HG03039 (cell line): ENCODE results near the gene XAGE3.
"Not testable (repeated sequence)": the region's sequence is repeated elsewhere in the genome, so short reads cannot be mapped to it uniquely, and the experiment has no call there.

Source experiments
- ATAC-seq: cut with Tn5 transposase; IDR thresholded peaks from one replicate; pipeline ENCODE4 v1.9.1; 2021; ENCODE audit warnings: mild to moderate bottlenecking, moderate library complexity; ENCODE audit not compliant: unreplicated experiment

The XAGE3 gene

DNA sequence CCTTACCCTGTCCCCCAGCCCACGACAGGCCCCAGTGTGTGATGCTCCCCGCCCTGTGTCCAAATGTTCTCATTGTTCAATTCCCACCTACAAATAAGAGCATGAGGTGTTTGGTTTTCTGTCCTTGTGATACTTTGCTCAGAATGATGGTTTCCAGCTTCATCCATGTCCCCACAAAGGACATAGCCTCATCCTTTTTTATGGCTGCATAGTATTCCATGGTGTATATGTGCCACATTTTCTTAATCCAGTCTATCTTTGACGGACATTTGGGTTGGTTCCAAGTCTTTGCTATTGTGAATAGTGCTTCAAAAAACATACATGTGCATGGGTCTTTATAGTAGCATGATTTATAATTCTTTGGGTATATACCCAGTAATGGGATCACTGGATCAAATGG is 24.3 kb downstream of the XAGE3 start:
- not testable (repeated sequence) for ATAC-seq

DNA sequence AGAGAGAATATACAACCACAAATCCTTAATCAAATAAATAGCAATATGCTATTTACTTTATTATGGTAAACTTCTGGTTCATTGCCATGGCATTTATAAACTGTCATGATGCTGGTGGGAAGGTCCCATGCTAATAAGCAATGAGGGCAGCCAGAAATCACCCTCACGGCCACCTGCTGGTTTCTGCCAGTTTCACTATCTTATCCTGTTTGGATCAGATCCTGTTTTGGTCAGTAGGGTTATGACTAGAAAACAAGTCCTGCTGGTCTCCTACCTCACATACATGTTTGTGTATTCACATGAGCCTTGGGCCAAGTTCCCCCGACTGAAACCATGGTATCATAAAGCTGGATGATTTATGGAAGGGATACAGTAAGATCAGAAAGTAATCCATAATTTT is 28.7 kb downstream of the XAGE3 start:
- ATAC-seq = no peak

DNA sequence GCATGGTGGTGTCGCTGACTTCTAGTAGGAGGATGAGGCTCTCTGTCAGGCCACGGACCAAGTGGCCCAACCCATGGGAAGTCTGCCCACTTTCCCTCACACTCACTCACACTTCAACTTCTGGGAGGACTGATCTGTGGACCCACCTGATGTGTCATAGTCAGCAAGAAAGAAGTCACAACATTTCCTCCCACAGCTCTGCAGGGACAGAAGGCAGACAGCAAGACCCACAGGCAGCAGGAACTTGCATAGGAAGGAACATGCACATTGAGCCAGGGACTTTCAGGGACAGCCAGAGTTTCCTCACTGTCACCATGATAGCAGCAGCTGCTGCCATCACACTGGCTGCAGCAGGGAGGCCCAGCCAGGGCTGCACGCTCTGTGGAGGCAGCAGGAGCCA is 37.3 kb downstream of the XAGE3 start:
- no peak for ATAC-seq

DNA sequence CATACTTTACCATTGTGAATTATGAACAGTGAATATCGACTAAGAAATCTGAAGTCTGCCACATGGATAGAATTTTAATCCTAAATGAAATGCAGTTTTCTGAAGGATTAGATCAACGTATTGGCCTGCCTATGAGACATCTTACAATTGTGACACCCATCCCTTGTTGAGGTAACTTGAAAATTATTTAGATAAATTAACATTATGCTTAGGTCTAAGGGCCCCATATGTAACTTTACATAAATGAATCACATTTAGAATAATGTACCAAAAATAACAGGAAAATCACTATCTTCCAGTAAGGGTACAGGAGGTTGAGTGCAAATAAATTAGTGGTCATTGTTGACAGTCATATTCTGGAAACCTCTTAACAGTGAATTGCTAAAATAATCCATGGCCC is 43.3 kb downstream of the XAGE3 start:
- no peak for ATAC-seq

DNA sequence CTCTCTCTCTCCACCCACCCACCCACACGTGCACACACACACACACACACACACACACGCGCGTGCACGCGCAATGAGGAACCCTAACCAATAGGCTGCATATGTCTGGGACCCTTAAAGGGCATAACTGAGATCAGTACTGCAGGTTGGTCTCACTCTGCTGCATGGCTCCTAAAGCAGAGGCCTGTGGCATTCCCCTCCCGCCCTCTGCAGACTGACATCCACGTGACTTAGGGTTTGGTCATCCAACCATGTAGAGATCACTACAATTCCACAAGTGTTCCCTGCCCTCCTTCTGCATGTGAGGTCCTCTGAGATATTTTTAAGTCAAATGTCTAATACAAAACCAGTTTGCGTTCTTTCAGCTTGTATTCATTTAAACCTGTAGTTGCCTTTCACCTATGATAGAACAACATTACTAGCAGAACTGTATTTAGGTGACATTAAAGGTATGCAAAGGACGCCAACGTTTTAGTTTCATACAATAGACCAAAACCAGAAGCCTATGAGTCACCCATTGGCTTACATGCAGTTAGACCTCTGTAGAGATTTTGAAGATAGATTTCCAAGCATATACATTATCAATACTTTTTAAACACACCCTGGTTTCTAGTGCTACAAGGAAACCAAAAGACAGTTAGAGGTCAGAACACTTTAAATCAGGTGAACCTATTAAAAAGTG is 46.7 kb downstream of the XAGE3 start:
- no peak for ATAC-seq

DNA sequence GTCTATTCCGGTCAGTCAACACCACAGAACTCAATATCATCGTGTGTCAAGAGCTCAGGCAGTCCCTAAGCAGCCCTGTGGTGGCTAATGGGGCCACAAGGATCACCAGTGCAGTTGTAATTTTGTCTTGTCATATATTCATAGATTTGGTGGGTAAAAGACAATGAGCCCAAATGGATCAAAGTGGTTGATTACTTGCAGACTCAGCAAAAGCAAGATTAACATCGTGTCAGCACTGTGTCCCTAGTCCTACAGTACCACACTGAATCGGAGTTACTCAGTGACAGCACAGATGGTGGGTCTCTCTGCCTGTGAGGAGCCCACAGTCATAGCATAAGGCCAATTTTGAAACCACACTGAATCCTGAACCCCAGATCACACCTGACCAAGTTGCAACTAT is 48.1 kb downstream of the XAGE3 start:
- ATAC-seq = no peak
